Left lung (tissue), 14 donors: ENCODE measurements around the gene PLA2G2D. TPM values are rescaled to one million over a fixed set of nuclear protein-coding genes. Genes with fewer than 3 reads are reported as not detected.
A peak's percentile ranks its signal among the peaks of the same experiment; 100 is the strongest.

ENCODE experiments used
- ATAC-seq: fragments of 200-7000 bp; cut with Tn5 transposase; one replicate; pipeline ENCODE4 v1.9.1; 2020; ENCODE audit warnings: moderate library complexity
- DNase-seq, 4 donors: peaks; one replicate each; pipeline ENCODE4 v3.0.0-alpha.2; 2013 to 2020
- H3K27ac ChIP-seq, 2 donors: fragments of 200-600 bp; sonication (generic) in 1 of 2; one replicate each; pipeline versions ENCODE4 v1.5.0 to v1.8.0; 2020 to 2021
- H3K27me3 ChIP-seq, 2 donors: fragments of 200-600 bp; sonication (generic) in 1 of 2; one replicate each; pipeline versions ENCODE4 v1.5.0 to v1.8.0; 2020 to 2021
- H3K36me3 ChIP-seq, 2 donors: fragments of 200-600 bp; sonication (generic) in 1 of 2; one replicate each; pipeline versions ENCODE4 v1.5.0 to v1.8.0; 2020 to 2021
- H3K4me1 ChIP-seq, 2 donors: fragments of 200-600 bp; one replicate each; pipeline ENCODE4 v1.8.0; 2021
- H3K4me3 ChIP-seq, 2 donors: fragments of 200-600 bp; sonication (generic) in 1 of 2; one replicate each; pipeline versions ENCODE4 v1.5.0 to v1.8.0; 2020 to 2021; ENCODE audit warnings: mild to moderate bottlenecking in 1 of 2
- H3K9me3 ChIP-seq, 2 donors: fragments of 200-600 bp; sonication (generic) in 1 of 2; one replicate each; pipeline versions ENCODE4 v1.5.0 to v1.8.0; 2020 to 2021
- intact Hi-C, 2 donors: fragments of 100-400 bp; cut with DNase I; formaldehyde crosslinking; loops; one replicate each; pipeline versions ENCODE4 v1.11.2 to v1.14.2; 2022
- long read RNA-seq, 12 donors: library from polyadenylated mRNA in 2 of 12; unstranded in 2 of 12; transcript quantifications; one replicate each; pipeline ENCODE4 v2.0.0 and lab custom pipeline, GENCODE V29; 2019 to 2026
- polyA plus RNA-seq, 6 donors: library from polyadenylated mRNA; unstranded; fragments of 120-200 nt; gene quantifications; one replicate each; pipeline ENCODE4 v1.2.1, GENCODE V29; 2013; ENCODE audit not compliant: insufficient read length in 6 of 6
- total RNA-seq, 2 donors: library from RNA; stranded (reverse); fragmentation: NEBNext Ultra II Directional; extraction: Animal tissue kit (Norgen Biotek cat#: 25700); gene quantifications; one replicate each; pipeline ENCODE4 v1.2.1, GENCODE V29; 2021
- TF ChIP-seq, protein P1 (sequence below), 2 donors: fragments of 200-600 bp; sonication (generic) in 1 of 2; IDR thresholded peaks; one replicate each; pipeline versions ENCODE4 v1.5.0 to v1.8.0; 2021; ENCODE audit warnings: antibody characterized with exemption in 2 of 2
- donor health status: DM: no; HTN: yes; CAD: no.
- donor health status: DM: no; HTN: no; CAD: no.

PLA2G2D gene, protein sequence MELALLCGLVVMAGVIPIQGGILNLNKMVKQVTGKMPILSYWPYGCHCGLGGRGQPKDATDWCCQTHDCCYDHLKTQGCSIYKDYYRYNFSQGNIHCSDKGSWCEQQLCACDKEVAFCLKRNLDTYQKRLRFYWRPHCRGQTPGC
- not detected for total RNA-seq
- polyA plus RNA-seq = under 1 TPM in 5 of 6 donors, not detected in 1; 0.07 to 0.15 (median 0.09) TPM
- long read RNA-seq, donor 1 = 0 reads
- long read RNA-seq, donor 2 = 0 reads
- long read RNA-seq, donor 3 = 0 reads
- long read RNA-seq, donor 4 = 0 reads
- long read RNA-seq, donor 5 = 0 reads
- long read RNA-seq, donor 6 = 0 reads
- long read RNA-seq, donor 7 = 0 reads
- long read RNA-seq, donor 8 = 0 reads
- long read RNA-seq, donor 9 = 0 reads
- long read RNA-seq, donor 10 = 0 reads
- long read RNA-seq, donor 11 = 0 reads
- long read RNA-seq, donor 12 = 0 reads

DNA sequence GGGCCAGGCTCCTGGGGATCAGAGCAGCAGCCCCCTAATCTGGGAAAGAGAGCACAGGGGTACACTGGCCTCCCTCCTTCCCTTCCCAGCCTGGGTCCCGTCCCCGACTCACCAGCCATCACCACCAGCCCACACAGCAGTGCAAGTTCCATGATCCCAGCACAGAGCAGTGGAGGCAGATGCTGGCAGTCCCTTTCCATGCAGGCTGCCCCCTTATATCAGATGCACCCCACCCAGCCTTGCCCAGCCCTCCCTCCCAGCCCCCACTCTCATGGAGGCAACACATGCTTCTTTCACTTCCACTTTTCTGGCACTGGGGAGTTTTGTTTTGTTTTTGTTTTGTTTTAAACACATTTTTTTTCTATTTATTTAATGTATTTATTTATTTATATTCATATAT, at the start of gene PLA2G2D:
Gene PLA2G2D (minus strand): TSS at position 190 of the 400 bp plus-strand sequence. CDS start 38 bp downstream, at position 152.
- TF ChIP-seq, protein P1, sequence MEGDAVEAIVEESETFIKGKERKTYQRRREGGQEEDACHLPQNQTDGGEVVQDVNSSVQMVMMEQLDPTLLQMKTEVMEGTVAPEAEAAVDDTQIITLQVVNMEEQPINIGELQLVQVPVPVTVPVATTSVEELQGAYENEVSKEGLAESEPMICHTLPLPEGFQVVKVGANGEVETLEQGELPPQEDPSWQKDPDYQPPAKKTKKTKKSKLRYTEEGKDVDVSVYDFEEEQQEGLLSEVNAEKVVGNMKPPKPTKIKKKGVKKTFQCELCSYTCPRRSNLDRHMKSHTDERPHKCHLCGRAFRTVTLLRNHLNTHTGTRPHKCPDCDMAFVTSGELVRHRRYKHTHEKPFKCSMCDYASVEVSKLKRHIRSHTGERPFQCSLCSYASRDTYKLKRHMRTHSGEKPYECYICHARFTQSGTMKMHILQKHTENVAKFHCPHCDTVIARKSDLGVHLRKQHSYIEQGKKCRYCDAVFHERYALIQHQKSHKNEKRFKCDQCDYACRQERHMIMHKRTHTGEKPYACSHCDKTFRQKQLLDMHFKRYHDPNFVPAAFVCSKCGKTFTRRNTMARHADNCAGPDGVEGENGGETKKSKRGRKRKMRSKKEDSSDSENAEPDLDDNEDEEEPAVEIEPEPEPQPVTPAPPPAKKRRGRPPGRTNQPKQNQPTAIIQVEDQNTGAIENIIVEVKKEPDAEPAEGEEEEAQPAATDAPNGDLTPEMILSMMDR (IDR thresholded peaks at IDR 0.05) = no peak
- no peaks in the 10 kb centered on the region for H3K4me1 ChIP-seq
- ATAC-seq (no peak), DNase-seq (no peak)
- H3K4me3 ChIP-seq = no peak within 1 kb of the TSS
- no peaks in the 10 kb centered on the region for H3K9me3 ChIP-seq
- intact Hi-C loops = no loop called here
- no peaks in the 10 kb centered on the region for H3K36me3 ChIP-seq
- no peaks in the 10 kb centered on the region for H3K27me3 ChIP-seq
- no peak within 1 kb of the TSS for H3K27ac ChIP-seq

DNA sequence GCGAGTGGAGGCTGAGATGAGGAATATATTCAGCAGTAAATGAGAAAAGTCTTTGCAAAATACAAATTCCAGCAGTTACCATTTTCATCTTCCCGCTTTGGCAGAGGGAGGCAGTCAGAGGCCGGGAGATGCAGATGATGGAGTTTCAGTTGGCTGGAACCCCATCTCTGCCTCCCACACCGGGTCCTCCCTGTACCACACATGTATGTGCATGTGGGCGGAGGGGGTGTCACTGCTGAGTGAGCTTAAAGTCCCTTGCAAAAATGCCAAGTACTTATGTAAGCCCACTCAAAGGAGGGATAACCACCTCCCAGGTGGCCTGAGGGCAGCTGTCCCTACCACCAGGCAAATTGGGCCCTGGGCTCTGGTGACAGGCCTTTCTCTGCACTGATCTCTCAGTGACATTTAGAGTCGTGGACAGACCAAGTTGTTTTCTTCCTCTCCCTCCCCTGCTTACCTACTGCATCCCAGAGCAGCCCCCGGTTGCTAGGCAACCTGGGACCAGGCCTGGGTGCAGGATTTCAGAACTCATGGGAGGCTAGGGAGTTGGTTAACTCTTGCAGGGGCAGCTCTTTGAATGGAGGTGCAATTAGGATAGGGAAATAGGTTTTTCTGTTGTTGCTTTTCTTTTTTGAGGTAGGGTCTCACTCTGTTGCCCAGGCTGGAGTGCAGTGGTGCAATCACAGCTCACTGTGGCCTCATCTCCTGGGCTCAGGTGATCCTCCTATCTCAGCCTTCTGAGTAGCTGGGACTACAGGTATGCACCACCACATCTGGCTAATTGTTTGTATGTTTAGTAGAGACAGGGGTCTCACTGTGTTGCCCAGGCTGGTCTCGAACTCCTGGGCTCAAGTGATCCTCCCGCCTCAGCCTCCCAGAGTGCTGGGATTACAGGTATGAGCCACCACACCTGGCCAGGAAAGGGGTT, 49.5 kb upstream of the PLA2G2D start:
- no peaks in the 10 kb centered on the region for H3K36me3 ChIP-seq
- H3K9me3 ChIP-seq = no peaks in the 10 kb centered on the region
- TF ChIP-seq, protein P1 (IDR thresholded peaks at IDR 0.05) = no peak
- H3K27ac ChIP-seq = no peak overlapping the region
- ATAC-seq (no peak), DNase-seq (no peak)
- intact Hi-C loops = no loop called here
- no peak overlapping the region for H3K4me3 ChIP-seq
- H3K4me1 ChIP-seq = peaks cover 0 to 4% of the 10 kb centered on the region in 2 donors
- H3K27me3 ChIP-seq = no peaks in the 10 kb centered on the region

DNA sequence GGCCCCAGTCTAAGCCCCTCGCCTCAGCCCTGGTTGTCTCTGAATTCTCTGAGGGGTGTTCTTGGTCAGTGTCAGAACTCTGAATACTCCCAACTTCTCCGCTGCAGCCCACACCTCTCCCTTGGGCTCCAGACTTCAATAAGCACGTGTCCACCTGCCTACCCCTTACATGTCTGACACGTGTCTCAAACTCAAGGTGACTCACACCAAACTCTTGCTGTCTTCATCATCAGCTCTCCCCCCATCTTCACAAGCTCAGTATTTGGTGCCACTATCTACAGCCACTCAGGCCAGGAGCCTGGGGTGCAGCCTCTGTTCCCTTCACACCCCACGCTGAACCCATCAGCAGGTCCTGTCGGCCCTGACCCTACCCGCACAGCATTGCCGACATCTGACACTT, 47.8 kb upstream of the PLA2G2D start:
- DNase-seq = no peak
- Histone ChIP-seq H3K27me3 (no peaks in the 10 kb centered on the region), H3K4me1 (peaks cover 0 to 4% of the 10 kb centered on the region in 2 donors), H3K27ac (no peak overlapping the region), H3K36me3 (no peaks in the 10 kb centered on the region), H3K4me3 (no peak overlapping the region), H3K9me3 (peaks cover 0 to 9% of the 10 kb centered on the region in 2 donors)
- TF ChIP-seq, protein P1 (IDR thresholded peaks at IDR 0.05) = no peak
- intact Hi-C loops = no loop called here
- no peak for ATAC-seq

DNA sequence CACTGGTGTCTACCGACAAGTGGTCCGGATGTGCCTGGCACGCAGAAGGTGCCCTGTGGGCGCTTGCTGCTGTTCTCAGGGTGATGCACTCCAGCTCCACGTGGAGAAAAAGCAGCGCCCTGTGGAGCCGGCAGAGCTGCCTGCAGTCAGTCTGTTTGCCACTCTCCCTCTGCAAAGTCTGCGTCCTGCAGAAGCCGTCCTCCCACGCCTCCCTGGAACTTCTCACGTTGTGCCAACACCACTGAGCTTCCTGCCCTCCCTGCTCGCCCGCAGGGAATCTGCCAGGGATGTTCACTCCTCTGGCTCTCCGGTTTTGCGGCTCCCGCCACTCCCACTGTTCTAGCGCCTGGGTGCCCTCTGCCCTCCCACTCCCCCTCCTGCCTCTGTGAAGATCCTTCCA, 46.7 kb upstream of the PLA2G2D start:
- Histone ChIP-seq H3K9me3 (peaks cover 0 to 20% of the 10 kb centered on the region in 2 donors), H3K27ac (no peak overlapping the region), H3K4me3 (no peak overlapping the region), H3K27me3 (no peaks in the 10 kb centered on the region), H3K4me1 (peaks cover 0 to 4% of the 10 kb centered on the region in 2 donors), H3K36me3 (no peaks in the 10 kb centered on the region)
- TF ChIP-seq, protein P1 (IDR thresholded peaks at IDR 0.05) = no peak
- intact Hi-C loops = no loop called here
- DNase-seq (no peak), ATAC-seq (no peak)

DNA sequence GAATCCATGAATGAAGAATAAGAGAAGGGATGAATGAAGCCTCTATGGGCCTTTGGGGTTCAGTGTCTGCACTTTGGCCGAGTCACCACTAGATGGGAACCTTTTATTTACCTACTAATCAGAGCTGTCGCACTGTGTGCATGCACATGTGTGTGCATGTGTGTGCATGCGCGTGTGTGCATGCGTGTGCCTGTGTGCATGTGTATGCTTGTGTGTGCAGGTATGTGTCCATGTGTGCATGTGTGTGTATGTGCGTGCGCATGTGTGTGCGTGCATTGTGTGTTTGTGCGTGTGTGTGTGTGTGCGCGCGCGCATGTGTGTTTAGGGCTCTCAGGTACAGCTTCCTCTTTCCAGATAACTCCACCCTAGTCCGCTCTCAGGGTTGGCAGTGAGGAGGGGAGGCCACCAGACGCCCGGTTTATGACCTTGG, 46.2 kb upstream of the PLA2G2D start:
- no peak overlapping the region for H3K4me3 ChIP-seq
- TF ChIP-seq, protein P1 (IDR thresholded peaks at IDR 0.05) = peak in 1 of 2 donors; percentile 34
- no peaks in the 10 kb centered on the region for H3K36me3 ChIP-seq
- peaks cover 0 to 25% of the 10 kb centered on the region in 2 donors for H3K9me3 ChIP-seq
- peaks cover 0 to 4% of the 10 kb centered on the region in 2 donors for H3K4me1 ChIP-seq
- DNase-seq (no peak), ATAC-seq (peak; percentile 16)
- no peak overlapping the region for H3K27ac ChIP-seq
- intact Hi-C loops = no loop called here
- no peaks in the 10 kb centered on the region for H3K27me3 ChIP-seq
